Bronchial epithelial cell (primary cell): Measurements from ENCODE around the gene HMCES. TPM values are rescaled to one million over a fixed set of nuclear protein-coding genes. Genes with fewer than 3 reads are reported as not detected.

ENCODE experiments used
- DNase-seq: peaks from one replicate; pipeline ENCODE4 v3.0.0-alpha.2; 2010; ENCODE audit warnings: low read depth
- FAIRE-seq: peaks from 2 replicates; lab custom pipeline; 2011; peaks lifted over from hg19 to GRCh38; lab: Jason Lieb, UNC
- H3K27me3 ChIP-seq: 2 replicates; pipeline ENCODE4 v1.5.1; 2011; ENCODE audit warnings: low read length; ENCODE audit not compliant: control insufficient read depth, insufficient read depth
- H3K36me3 ChIP-seq: 2 replicates; pipeline ENCODE4 v1.5.1; 2011; ENCODE audit warnings: low read length; ENCODE audit not compliant: control insufficient read depth, insufficient read depth
- H3K4me3 ChIP-seq: 2 replicates; pipeline ENCODE4 v1.5.1; 2011; ENCODE audit warnings: mild to moderate bottlenecking, low read depth, low read length, control low read depth
- CTCF ChIP-seq: IDR thresholded peaks from 2 replicates; pipeline ENCODE4 v1.5.1; 2011; ENCODE audit warnings: mild to moderate bottlenecking, moderate library complexity, low read length, control low read depth, inconsistent platforms; ENCODE audit not compliant: insufficient read depth, severe bottlenecking
- total RNA-seq: library from RNA; depleted of rRNA; stranded (reverse); fragments of >200 nt; gene quantifications from 2 replicates; pipeline ENCODE4 v1.2.1, GENCODE V29; 2014

Gene HMCES
- total RNA-seq, 1 donor from 2014 or later = 30.5 TPM

GRCh38 chr3:129281726-129282125, 3.1 kb downstream of the HMCES start:
- no peak for FAIRE-seq
- no peak for TF ChIP-seq CTCF
- no peak for DNase-seq
- Histone ChIP-seq H3K4me3 (no peak overlapping the region), H3K36me3 (peaks cover 3% of the 10 kb centered on the region), H3K27me3 (no peaks in the 10 kb centered on the region)

- DNase-seq (peak; percentile 72), FAIRE-seq (no peak)
- no peaks in the 10 kb centered on the region for H3K27me3 ChIP-seq
- H3K4me3 ChIP-seq = no peak overlapping the region
- no peak for TF ChIP-seq CTCF
- no peaks in the 10 kb centered on the region for H3K36me3 ChIP-seq
Measured at GRCh38 chr3:129282727-129283327, 4.2 kb downstream of the HMCES start.

- FAIRE-seq (no peak), DNase-seq (no peak)
- H3K27me3 ChIP-seq = no peaks in the 10 kb centered on the region
- TF ChIP-seq CTCF = no peak
- H3K4me3 ChIP-seq = no peak overlapping the region
- peaks cover 7% of the 10 kb centered on the region for H3K36me3 ChIP-seq
Measured at GRCh38 chr3:129286081-129286480, 7.4 kb downstream of the HMCES start.

- DNase-seq (no peak), FAIRE-seq (no peak)
- peaks cover 8% of the 10 kb centered on the region for H3K36me3 ChIP-seq
- no peak overlapping the region for H3K4me3 ChIP-seq
- H3K27me3 ChIP-seq = no peaks in the 10 kb centered on the region
- no peak for TF ChIP-seq CTCF
Measured at GRCh38 chr3:129288446-129288845, 9.8 kb downstream of the HMCES start.

GRCh38 chr3:129289201-129289921, 10.7 kb downstream of the HMCES start:
- no peak for TF ChIP-seq CTCF
- no peak overlapping the region for H3K4me3 ChIP-seq
- FAIRE-seq (no peak), DNase-seq (peak; percentile 32)
- H3K36me3 ChIP-seq = peaks cover 8% of the 10 kb centered on the region
- H3K27me3 ChIP-seq = no peaks in the 10 kb centered on the region
